K562 (cell line): ENCODE measurements around the gene MT1X. TPM values are rescaled to one million over a fixed set of nuclear protein-coding genes. Genes with fewer than 3 reads are reported as not detected.

Source experiments
- ATAC-seq: fragments of 200-7000 bp; cut with Tn5 transposase; 3 replicates; pipeline ENCODE4 v1.9.1; 2020; ENCODE audit warnings: moderate library complexity
- BruUV-seq: library from RNA; stranded (reverse); fragments of 400-500 nt; replicated peaks from 2 replicates; lab custom pipeline; 2021; lab: Mats Ljungman, UMichigan
- CTCF ChIA-PET: fragments of 300-600 bp; formaldehyde crosslinking; extraction: SDS; loops from one replicate; lab custom pipeline; 2021; ENCODE audit warnings: low intra/inter-chr PET ratio; lab: Yijun Ruan, JAX
- POLR2A ChIA-PET: fragments of 300-600, 350-650 bp; sonication (Branson Sonifier 250); formaldehyde crosslinking; extraction: SDS; loops from one replicate; lab custom pipeline; 2021; ENCODE audit warnings: antibody characterized with exemption, inconsistent platforms; lab: Yijun Ruan, JAX
- DNase-seq, 4 experiments: peaks; one replicate each; pipeline versions ENCODE4 v3.0.0 to v3.0.0-alpha.2; 2011 to 2018; ENCODE audit warnings: low spot score in 3 of 4, mixed read lengths in 3 of 4; ENCODE audit errors: extremely low read depth in 1 of 4
- FAIRE-seq: peaks from 2 replicates; lab custom pipeline; 2011; peaks lifted over from hg19 to GRCh38; lab: Jason Lieb, UNC
- H2AFZ ChIP-seq: 2 replicates; pipeline ENCODE4 v1.6.0; 2011; ENCODE audit warnings: low read depth, low read length, control low read depth, inconsistent platforms
- H3K27ac ChIP-seq: fragments of 200-600 bp; 3 replicates; pipeline ENCODE4 v1.8.0; 2011; ENCODE audit warnings: low read depth, mild to moderate bottlenecking, control low read depth, inconsistent platforms, low read length, moderate library complexity, mixed read lengths; ENCODE audit errors: extremely low read depth
- H3K27me3 ChIP-seq, 2 experiments: fragments of 300-600 bp in 1 of 2; 2 replicates in 1 of 2; 3 replicates in 1 of 2; pipeline versions ENCODE4 v1.6.0 to v1.8.0; 2011; ENCODE audit warnings: inconsistent platforms in 2 of 2, low read length in 2 of 2, mild to moderate bottlenecking in 1 of 2, mixed read lengths in 1 of 2, moderate library complexity in 1 of 2; ENCODE audit not compliant: control insufficient read depth in 2 of 2, insufficient read depth in 2 of 2
- H3K36me3 ChIP-seq: fragments of 300-600 bp; 3 replicates; pipeline ENCODE4 v1.8.0; 2011; ENCODE audit warnings: mild to moderate bottlenecking, low read length, inconsistent platforms; ENCODE audit not compliant: control insufficient read depth, insufficient read depth
- H3K4me1 ChIP-seq, 2 experiments: fragments of 200-600 bp in 1 of 2; replicated peaks in 1 of 2; 2 replicates in 1 of 2; 3 replicates in 1 of 2; pipeline versions ENCODE4 v1.5.1 to v1.8.0; 2011; ENCODE audit warnings: inconsistent platforms in 2 of 2, low read length in 2 of 2, mild to moderate bottlenecking in 1 of 2, mixed read lengths in 1 of 2, moderate library complexity in 1 of 2; ENCODE audit not compliant: control insufficient read depth in 2 of 2, insufficient read depth in 2 of 2
- H3K4me2 ChIP-seq: 2 replicates; pipeline ENCODE4 v1.6.1; 2011; ENCODE audit warnings: low read length, control low read depth, inconsistent platforms, mixed read lengths; ENCODE audit not compliant: insufficient read depth
- H3K4me3 ChIP-seq: fragments of 200-600 bp; sonication (generic), shearing (Covaris generic); 2 replicates; pipeline ENCODE4 v1.5.1; 2016; ENCODE audit warnings: control low read depth, inconsistent platforms
- H3K79me2 ChIP-seq: fragments of 200-600 bp; 3 replicates; pipeline ENCODE4 v1.8.0; 2011; ENCODE audit warnings: low read length, inconsistent platforms; ENCODE audit not compliant: control insufficient read depth, insufficient read depth
- H3K9ac ChIP-seq, 2 experiments: 2 replicates each; pipeline versions ENCODE4 v1.6.0 to v1.6.1; 2011; ENCODE audit warnings: low read depth in 2 of 2, low read length in 2 of 2, control low read depth in 1 of 2, inconsistent platforms in 1 of 2, mild to moderate bottlenecking in 1 of 2, mixed read lengths in 1 of 2; ENCODE audit not compliant: insufficient read depth in 1 of 2
- H3K9me1 ChIP-seq: one replicate; pipeline ENCODE4 v1.6.0; 2011; ENCODE audit warnings: inconsistent platforms, mild to moderate bottlenecking, low read length, moderate library complexity; ENCODE audit not compliant: control insufficient read depth, insufficient read depth
- H3K9me3 ChIP-seq: replicated peaks from 2 replicates; pipeline ENCODE4 v1.5.1; 2011; ENCODE audit warnings: low read depth, low read length, inconsistent platforms; ENCODE audit not compliant: control insufficient read depth, insufficient read depth
- H4K20me1 ChIP-seq: replicated peaks from 2 replicates; pipeline ENCODE4 v1.6.1; 2011; ENCODE audit warnings: low read length, inconsistent platforms, mixed read lengths; ENCODE audit not compliant: control insufficient read depth, insufficient read depth
- MECOM ChIP-seq: fragments of 250-450 bp; sonication (Bioruptor Pico); IDR thresholded peaks from 2 replicates; pipeline ENCODE4 v1.8.0; 2022; ENCODE audit warnings: inconsistent platforms
- NFYB ChIP-seq: IDR thresholded peaks from 2 replicates; pipeline ENCODE4 v1.6.1; 2011; ENCODE audit warnings: mild to moderate bottlenecking, moderate library complexity; ENCODE audit not compliant: insufficient read length; ENCODE audit errors: extremely low read depth
- PBX2 ChIP-seq, 2 experiments: IDR thresholded peaks in 1 of 2; conservative IDR thresholded peaks in 1 of 2; 2 replicates each; pipeline ENCODE4 v1.6.1; 2016; ENCODE audit warnings: low read depth in 2 of 2, mild to moderate bottlenecking in 1 of 2, missing compliant biosample characterization in 1 of 2, missing genetic modification characterization in 1 of 2, moderate library complexity in 1 of 2
- WGBS: fragments of 100-300 bp; shearing (Covaris generic); methylation state at CpG from one replicate; pipeline ENCODE4 v1.1.6; 2016; ENCODE audit warnings: low coverage, mixed read lengths; ENCODE audit not compliant: insufficient coverage; ENCODE audit errors: missing lambda C conversion rate; 5-methylcytosine and 5-hydroxymethylcytosine counted together
- in situ Hi-C: fragments of 300-500 bp; cut with MboI; formaldehyde crosslinking; loops from 4 replicates; pipeline ENCODE4 v1.15.0; 2018; ENCODE audit warnings: inconsistent platforms, mixed read lengths
- intact Hi-C: fragments of 100-400 bp; cut with micrococcal nuclease; formaldehyde crosslinking; loops from 2 replicates; pipeline ENCODE4 v1.14.2; 2022
- polyA plus RNA-seq, 8 experiments: library from polyadenylated mRNA; depleted of rRNA in 4 of 8; stranded (reverse) in 5 of 8; unstranded in 3 of 8; fragments of >200 nt; fragmentation: Nextera tagmentation in 2 of 8; fragmentation: Illumina TruSeq in 1 of 8; extraction: Ambion mirVana in 2 of 8; extraction: Trizol in 1 of 8; gene quantifications; 2 replicates each; pipeline versions ENCODE4 v1.2.1 to v1.2.3, GENCODE V29; 2011 to 2014; ENCODE audit warnings: inconsistent platforms in 1 of 8, missing spikeins in 1 of 8
- total RNA-seq, 7 experiments: library from RNA; depleted of rRNA in 6 of 7; stranded (reverse); fragments of >200 nt in 6 of 7; fragmentation: Illumina TruSeq in 2 of 7; extraction: Trizol in 2 of 7; gene quantifications; 2 replicates each; pipeline versions ENCODE4 v1.2.1 to v1.2.3, GENCODE V29; 2011 to 2021; ENCODE audit warnings: low replicate concordance in 1 of 7

The MT1X gene
- total and polyA plus RNA-seq, 9 of the 15 experiments (the other 6 are each of a cell fraction or from before 2014, with no cell fraction given): 4.9 to 22.8 (median 8.7) TPM

- Histone ChIP-seq H3K9me3 (no peaks in the 10 kb centered on the region), H2AFZ (no peak overlapping the region), H3K4me3 (no peak overlapping the region), H3K4me1 (no peaks in the 10 kb centered on the region; a peak in 1 of 5 replicates), H3K36me3 (no peaks in the 10 kb centered on the region), H3K4me2 (no peak overlapping the region), H3K27ac (no peak overlapping the region), H3K79me2 (no peaks in the 10 kb centered on the region), H3K27me3 (no peaks in the 10 kb centered on the region; a peak in 1 of 5 replicates), H3K9ac (no peak overlapping the region), H4K20me1 (no peaks in the 10 kb centered on the region), H3K9me1 (no peaks in the 10 kb centered on the region)
- DNase-seq (no peak), FAIRE-seq (no peak), ATAC-seq (no peak)
- no peak for TF ChIP-seq PBX2 (CRISPR knock-in tag; IDR thresholded peaks at IDR 0.05; ENCODE audit: low read depth)
- peak; percentile 42; the same call in 1 of the 2 replicates for TF ChIP-seq PBX2 (tag; conservative IDR thresholded peaks at IDR 0.05; ENCODE audit: low read depth)
- TF ChIP-seq NFYB: no peak
- TF ChIP-seq MECOM (CRISPR knock-in tag): no peak
- in situ Hi-C loops (no loop called here), intact Hi-C loops (no loop called here)
- 45% methylated on average over 3 of the region's 3 CpGs for WGBS
- ChIA-PET CTCF (no interaction called here), POLR2A (interaction anchor here (0.8 kb wide), 1 partner anchor 12 kb away, joined by 4 read pairs; no protein-coding TSS in a partner anchor)
- BruUV-seq: no TSS peak
Observed at GRCh38 chr16:56716761-56717160, 34.5 kb downstream of the MT1X start.
